Common myeloid progenitor, CD34-positive (primary cell): ENCODE data around the gene TMIGD3. TPM values are rescaled to one million over a fixed set of nuclear protein-coding genes. Genes with fewer than 3 reads are reported as not detected.
A peak's percentile ranks its signal among the peaks of the same experiment; 100 is the strongest.
"Not testable (repeated sequence)": the region's sequence is repeated elsewhere in the genome, so short reads cannot be mapped to it uniquely, and the experiment has no call there.

Experiments used
- CTCF ChIA-PET: fragments of 350-600 bp; sonication (Branson Sonifier 250); formaldehyde crosslinking; loops from one replicate; lab custom pipeline; 2021; ENCODE audit warnings: antibody characterized with exemption; lab: Charles Lee
- POLR2A ChIA-PET: fragments of 350-600 bp; sonication (Branson Sonifier 250); formaldehyde crosslinking; loops from one replicate; lab custom pipeline; 2021; ENCODE audit warnings: antibody characterized with exemption; lab: Charles Lee
- DNase-seq, 3 donors: peaks; one replicate each; pipeline versions ENCODE4 v3.0.0 to v3.0.0-alpha.2; 2013
- H3K27ac ChIP-seq, 2 experiments: 1 replicate in 1 of 2; 2 replicates in 1 of 2; pipeline ENCODE4 v1.7.0; 2013; ENCODE audit warnings: inconsistent platforms in 2 of 2, low read length in 2 of 2, mild to moderate bottlenecking in 2 of 2, low read depth in 1 of 2, moderate library complexity in 1 of 2; ENCODE audit not compliant: severe bottlenecking in 2 of 2, insufficient read depth in 1 of 2, poor library complexity in 1 of 2
- H3K27me3 ChIP-seq, 5 experiments: replicated peaks in 2 of 5; 1 replicate in 3 of 5; 2 replicates in 2 of 5; pipeline versions ENCODE4 v1.6.1 to v1.7.0; 2013; ENCODE audit warnings: low read length in 4 of 5, mild to moderate bottlenecking in 2 of 5, moderate library complexity in 2 of 5, inconsistent platforms in 1 of 5; ENCODE audit not compliant: insufficient read depth in 5 of 5, control insufficient read depth in 4 of 5
- H3K36me3 ChIP-seq, 4 experiments: 1 replicate in 2 of 4; 2 replicates in 2 of 4; pipeline versions ENCODE4 v1.6.1 to v1.7.0; 2013; ENCODE audit warnings: low read length in 3 of 4, control low read depth in 1 of 4, mild to moderate bottlenecking in 1 of 4; ENCODE audit not compliant: control insufficient read depth in 4 of 4, insufficient read depth in 4 of 4
- H3K4me1 ChIP-seq, 4 experiments: 1 replicate in 3 of 4; 2 replicates in 1 of 4; pipeline versions ENCODE4 v1.6.1 to v1.7.1; 2013; ENCODE audit warnings: low read length in 3 of 4, mild to moderate bottlenecking in 3 of 4, control low read depth in 1 of 4, inconsistent platforms in 1 of 4, moderate library complexity in 1 of 4; ENCODE audit not compliant: control insufficient read depth in 4 of 4, insufficient read depth in 4 of 4; ENCODE audit errors: control extremely low read depth in 1 of 4
- H3K4me3 ChIP-seq, 7 experiments: 1 replicate in 4 of 7; 2 replicates in 3 of 7; pipeline versions ENCODE4 v1.5.1 to v1.7.0; 2013; ENCODE audit warnings: mild to moderate bottlenecking in 7 of 7, low read length in 6 of 7, moderate library complexity in 6 of 7, inconsistent platforms in 2 of 7, low read depth in 2 of 7, control low read depth in 1 of 7; ENCODE audit not compliant: insufficient read depth in 4 of 7, control insufficient read depth in 1 of 7; ENCODE audit errors: extremely low read depth in 1 of 7
- H3K9me3 ChIP-seq, 5 experiments: 1 replicate in 4 of 5; 2 replicates in 1 of 5; pipeline versions ENCODE4 v1.6.1 to v1.7.1; 2013; ENCODE audit warnings: low read length in 4 of 5, mild to moderate bottlenecking in 2 of 5, inconsistent platforms in 1 of 5, low read depth in 1 of 5, moderate library complexity in 1 of 5; ENCODE audit not compliant: control insufficient read depth in 4 of 5, insufficient read depth in 2 of 5; ENCODE audit errors: control extremely low read depth in 1 of 5
- WGBS: methylation state at CpG from one replicate; pipeline ENCODE4 v1.1.5; 2013; ENCODE audit not compliant: insufficient coverage; 5-methylcytosine and 5-hydroxymethylcytosine counted together
- polyA plus RNA-seq: library from polyadenylated mRNA; unstranded; fragments of 120-200 nt; gene quantifications from one replicate; pipeline ENCODE4 v1.2.1, GENCODE V29; 2013

The TMIGD3 gene
- 0.11 TPM for polyA plus RNA-seq

- H3K27ac ChIP-seq = no peak within 1 kb of the TSS
- no peaks in the 10 kb centered on the region for H3K36me3 ChIP-seq
- H3K27me3 ChIP-seq = no peaks in the 10 kb centered on the region
- ChIA-PET POLR2A (interaction anchor here (0.9 to 1.0 kb wide), 2 partner anchors 12 to 116 kb away, joined by 3 read pairs; partner anchors contain the start of gene RAP1A), CTCF (interaction anchor here (0.6 to 9.9 kb wide), 8 partner anchors 8 to 151 kb away, joined by 3 to 151 read pairs (median 4); partner anchors contain the start of gene C1orf162)
- H3K4me3 ChIP-seq = peak within 1 kb of the TSS in 3 of 7 experiments; percentile 14 to 30 (median 16)
- WGBS = 20% methylated on average over 4 of the region's 4 CpGs
- peak; percentile 57 to 91 (median 88) for DNase-seq
- H3K9me3 ChIP-seq = no peaks in the 10 kb centered on the region
- peaks cover 36 to 71% (median 65%) of the 10 kb centered on the region in 4 experiments for H3K4me1 ChIP-seq
Measured at GRCh38 chr1:111503585-111504060, at the start of gene TMIGD3, which contains the start of gene ADORA3. Gene TMIGD3, minus strand, starts transcription at chr1:111503633. Its CDS starts 279 bp downstream, at chr1:111503354. Gene ADORA3, minus strand, starts transcription at chr1:111503633. Its CDS starts 279 bp downstream, at chr1:111503354.

GRCh38 chr1:111553196-111553595 lies 49.8 kb upstream of the TMIGD3 start:
- peaks cover 0 to 2% (median 0%) of the 10 kb centered on the region in 5 experiments for H3K9me3 ChIP-seq
- ChIA-PET CTCF (interaction anchor here (0.9 to 2.5 kb wide), 6 partner anchors 16 to 71 kb away, joined by 3 to 9 read pairs (median 3); no protein-coding TSS in a partner anchor), POLR2A (no interaction called here)
- H3K27ac ChIP-seq = no peak overlapping the region
- no peaks in the 10 kb centered on the region for H3K27me3 ChIP-seq
- no peaks in the 10 kb centered on the region for H3K36me3 ChIP-seq
- DNase-seq = no peak
- H3K4me3 ChIP-seq = no peak overlapping the region
- no peaks in the 10 kb centered on the region for H3K4me1 ChIP-seq
- 100% methylated on average over 3 of the region's 3 CpGs for WGBS

GRCh38 chr1:111552587-111552986 lies 49.2 kb upstream of the TMIGD3 start:
- CTCF ChIA-PET = interaction anchor here (0.9 to 2.5 kb wide), 5 partner anchors 17 to 71 kb away, joined by 3 to 9 read pairs (median 3); no protein-coding TSS in a partner anchor

GRCh38 chr1:111551623-111552411 lies 48.4 kb upstream of the TMIGD3 start:
- Histone ChIP-seq H3K9me3 (peaks cover 0 to 2% (median 0%) of the 10 kb centered on the region in 5 experiments), H3K36me3 (no peaks in the 10 kb centered on the region), H3K27ac (no peak overlapping the region), H3K27me3 (no peaks in the 10 kb centered on the region), H3K4me1 (no peaks in the 10 kb centered on the region), H3K4me3 (no peak overlapping the region)
- no peak for DNase-seq
- CTCF ChIA-PET = interaction anchor here (1.1 to 2.5 kb wide), 4 partner anchors 9 to 57 kb away, joined by 3 to 9 read pairs (median 4); no protein-coding TSS in a partner anchor
- WGBS = 98% methylated on average over 7 of the region's 8 CpGs
- POLR2A ChIA-PET = no interaction called here

More at GRCh38 chr1:111552587-111552986, 49.2 kb upstream of the TMIGD3 start:
- Histone ChIP-seq H3K4me1 (no peaks in the 10 kb centered on the region), H3K27ac (no peak overlapping the region), H3K36me3 (no peaks in the 10 kb centered on the region), H3K27me3 (no peaks in the 10 kb centered on the region), H3K4me3 (no peak overlapping the region), H3K9me3 (peaks cover 0 to 2% (median 0%) of the 10 kb centered on the region in 5 experiments)
- POLR2A ChIA-PET = no interaction called here
- DNase-seq = no peak

GRCh38 chr1:111547786-111548185 lies 44.4 kb upstream of the TMIGD3 start:
- H3K36me3 ChIP-seq, H3K27me3 ChIP-seq, H3K9me3 ChIP-seq, H3K4me3 ChIP-seq, H3K4me1 ChIP-seq, H3K27ac ChIP-seq, POLR2A ChIA-PET, DNase-seq, CTCF ChIA-PET: not testable (repeated sequence)
- 100% methylated on average over 1 of the region's 1 CpG for WGBS

GRCh38 chr1:111542187-111542586 lies 38.8 kb upstream of the TMIGD3 start:
- Histone ChIP-seq H3K36me3 (no peaks in the 10 kb centered on the region), H3K27ac (no peak overlapping the region), H3K4me3 (no peak overlapping the region), H3K9me3 (no peaks in the 10 kb centered on the region), H3K27me3 (no peaks in the 10 kb centered on the region), H3K4me1 (no peaks in the 10 kb centered on the region)
- 90% methylated on average over 12 of the region's 14 CpGs for WGBS
- POLR2A ChIA-PET = no interaction called here
- CTCF ChIA-PET = interaction anchor here (1.0 kb wide), 1 partner anchor 34 kb away, joined by 3 read pairs; no protein-coding TSS in a partner anchor
- no peak for DNase-seq
